SHP77 (cell line): Measurements from ENCODE around the gene RAB4B.
A peak's percentile ranks its signal among the peaks of the same experiment; 100 is the strongest.
"Not testable (repeated sequence)": the region's sequence is repeated elsewhere in the genome, so short reads cannot be mapped to it uniquely, and the experiment has no call there.

ENCODE experiments used
- DNase-seq, 2 experiments: peaks; one replicate each; lab custom pipeline; 2025; lab: John Stamatoyannopoulos, UW

The RAB4B gene, protein sequence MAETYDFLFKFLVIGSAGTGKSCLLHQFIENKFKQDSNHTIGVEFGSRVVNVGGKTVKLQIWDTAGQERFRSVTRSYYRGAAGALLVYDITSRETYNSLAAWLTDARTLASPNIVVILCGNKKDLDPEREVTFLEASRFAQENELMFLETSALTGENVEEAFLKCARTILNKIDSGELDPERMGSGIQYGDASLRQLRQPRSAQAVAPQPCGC

GRCh38 chr19:40777937-40778705, at the start of gene RAB4B:
RAB4B (plus strand) TSS chr19:40778247; CDS start chr19:40778376, 129 bp downstream.
- DNase-seq = peak; percentile 100

GRCh38 chr19:40730065-40730464, 48.0 kb upstream of the RAB4B start:
- DNase-seq = not testable (repeated sequence)

DNA sequence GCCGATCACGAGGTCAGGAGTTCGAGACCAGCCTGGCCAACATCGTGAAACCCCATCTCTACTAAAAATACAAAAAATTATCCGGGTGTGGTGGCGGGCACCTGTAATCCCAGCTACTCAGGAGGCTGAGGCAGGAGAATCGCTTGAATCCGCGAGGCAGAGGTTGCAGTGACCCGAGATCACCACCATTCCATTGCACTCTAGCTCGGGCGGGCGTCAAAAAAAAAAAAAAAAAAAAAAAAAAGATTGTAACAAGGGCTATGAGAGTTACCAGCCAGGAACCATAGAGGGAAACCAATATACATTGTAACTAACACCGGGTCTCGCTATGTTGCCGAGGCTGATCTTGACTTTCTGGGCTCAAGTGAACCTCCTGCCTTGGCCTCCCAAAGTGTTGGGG, 45.7 kb upstream of the RAB4B start:
- DNase-seq = not testable (repeated sequence)

- DNase-seq = no peak
These were observed 44.9 kb upstream of the RAB4B start for GRCh38 chr19:40733149-40733548.

- no peak for DNase-seq
These were observed 42.9 kb upstream of the RAB4B start for GRCh38 chr19:40735013-40735771.

- DNase-seq = no peak
These were observed 41.4 kb upstream of the RAB4B start for GRCh38 chr19:40736661-40737060.

- DNase-seq = no peak
These were observed 40.9 kb upstream of the RAB4B start for GRCh38 chr19:40737102-40737644.

DNA sequence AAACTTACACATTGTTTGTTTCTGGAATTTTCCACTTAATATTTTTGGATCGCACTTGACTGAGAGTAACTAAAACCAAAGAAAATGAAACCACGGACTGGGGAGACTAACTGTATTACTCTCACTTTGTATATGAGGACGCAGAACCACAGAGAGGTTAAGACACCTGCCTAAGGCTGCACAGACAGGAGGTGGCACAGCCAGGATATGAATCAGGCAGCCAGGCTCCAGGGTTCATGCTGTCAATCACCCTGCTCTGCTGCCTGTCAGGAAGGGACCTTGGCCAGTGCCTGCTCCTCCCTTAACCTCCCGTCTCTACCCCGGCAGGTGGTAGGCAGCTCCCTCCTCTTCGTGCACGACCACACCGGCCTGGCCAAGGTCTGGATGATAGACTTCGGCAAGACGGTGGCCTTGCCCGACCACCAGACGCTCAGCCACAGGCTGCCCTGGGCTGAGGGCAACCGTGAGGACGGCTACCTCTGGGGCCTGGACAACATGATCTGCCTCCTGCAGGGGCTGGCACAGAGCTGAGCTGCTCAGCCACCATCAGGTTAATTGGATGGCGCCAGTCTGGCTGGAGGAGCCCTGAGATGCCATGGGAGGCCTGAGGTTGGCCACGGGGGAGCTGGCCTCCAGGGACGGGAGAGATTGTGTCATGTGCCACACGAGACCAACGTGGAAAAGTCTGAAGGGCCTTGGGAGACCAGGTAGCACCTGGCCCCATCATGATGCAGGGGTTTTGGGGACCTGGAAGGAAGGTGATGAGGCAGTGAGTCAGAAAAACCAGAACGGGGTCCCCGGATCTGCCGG, 38.8 kb upstream of the RAB4B start:
- DNase-seq = no peak

- DNase-seq = no peak
These were observed 38.0 kb upstream of the RAB4B start for GRCh38 chr19:40739871-40740703.

- DNase-seq = no peak
These were observed 37.3 kb upstream of the RAB4B start for GRCh38 chr19:40740747-40741146.

GRCh38 chr19:40741527-40742390, 36.3 kb upstream of the RAB4B start:
- no peak for DNase-seq

- no peak for DNase-seq
These were observed 35.6 kb upstream of the RAB4B start for GRCh38 chr19:40742477-40742876.

GRCh38 chr19:40742886-40743285, 35.2 kb upstream of the RAB4B start:
- DNase-seq = no peak

DNA sequence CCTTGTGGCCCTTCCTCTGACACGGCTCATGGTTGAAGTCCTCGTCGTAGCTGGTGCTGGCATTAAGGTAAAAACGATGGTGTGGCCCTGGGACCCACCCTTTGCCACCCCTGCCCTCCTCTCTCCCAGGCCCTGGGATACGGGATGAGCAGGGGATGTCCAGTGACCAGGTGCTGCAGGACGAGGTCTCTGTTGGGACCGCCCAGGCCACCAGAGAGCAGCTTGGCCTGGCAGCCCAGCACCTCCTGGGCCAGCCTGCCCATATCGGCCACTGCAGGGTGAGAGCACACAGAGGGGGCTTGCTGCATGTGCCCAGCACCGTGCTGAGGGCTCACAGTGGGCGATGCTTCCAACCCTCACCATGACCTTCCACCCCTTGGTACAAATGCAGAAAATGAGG, 34.1 kb upstream of the RAB4B start:
- DNase-seq = no peak

- no peak for DNase-seq
These were observed 33.3 kb upstream of the RAB4B start for GRCh38 chr19:40744554-40745401.

GRCh38 chr19:40745402-40745780, 32.7 kb upstream of the RAB4B start:
- no peak for DNase-seq

DNA sequence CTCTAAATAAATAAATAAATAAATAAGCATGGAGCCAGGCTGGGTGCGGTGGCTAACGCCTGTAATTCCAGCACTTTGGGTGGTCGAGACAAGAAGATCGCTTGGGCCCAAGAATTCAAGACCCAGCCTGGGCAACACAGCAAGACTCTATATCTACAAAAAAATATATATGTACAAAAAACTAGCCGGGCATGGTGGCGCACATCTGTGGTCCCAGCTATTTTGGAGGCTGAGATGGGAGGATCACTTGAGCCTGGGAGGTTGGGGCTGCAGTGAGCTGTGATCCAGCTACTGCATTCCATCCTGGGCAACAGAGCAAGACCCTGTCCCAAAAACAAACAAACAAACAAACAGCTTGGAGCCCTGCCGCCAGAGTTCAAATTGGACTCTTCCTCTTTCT, 30.5 kb upstream of the RAB4B start:
- DNase-seq = no peak

DNA sequence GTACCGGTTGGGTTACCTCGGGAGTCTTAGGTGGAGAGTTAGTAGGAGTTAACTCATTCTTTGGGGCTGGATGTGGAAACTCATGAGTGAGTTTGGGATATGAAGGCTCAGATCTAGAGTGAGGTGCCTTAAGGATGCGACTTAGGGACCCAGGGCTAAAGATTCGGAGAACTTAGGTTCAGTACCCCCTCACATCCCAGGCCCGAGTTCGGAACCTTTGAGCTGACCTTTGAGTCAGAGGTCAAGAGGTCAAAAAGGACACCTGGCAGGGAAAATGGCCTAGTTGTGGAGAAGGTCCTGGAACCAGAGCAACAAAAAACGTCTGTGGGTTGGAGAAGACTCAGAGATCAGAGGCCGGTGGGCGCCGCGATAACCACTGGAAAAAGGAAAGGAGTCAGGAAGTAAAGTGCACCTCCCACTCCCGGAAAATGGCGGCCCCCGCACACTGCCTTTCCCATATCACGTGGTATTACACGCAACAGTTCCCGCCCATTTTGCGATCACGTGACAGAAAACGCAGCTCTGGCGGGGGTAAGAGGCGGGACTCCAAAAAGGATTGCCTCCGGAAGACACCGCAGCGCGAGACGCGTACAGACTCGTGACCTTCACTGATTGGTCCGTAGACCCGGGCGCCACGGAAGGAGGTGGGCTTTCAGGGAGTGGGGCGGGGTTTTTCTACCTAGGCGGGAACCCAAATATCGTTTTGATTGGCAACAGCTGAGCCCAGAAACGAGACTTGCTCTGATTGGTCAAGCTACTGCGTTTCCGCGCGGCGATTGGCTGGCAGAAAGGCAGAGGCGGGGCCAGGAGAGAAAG, 27.8 kb upstream of the RAB4B start, which contains the start of gene ACTMAP:
ACTMAP (minus strand) TSS at position 420 of the 816 bp plus-strand sequence. CDS start 674 bp downstream, outside the sequence.
- peak; percentile 100 for DNase-seq
